A673 (cell line): ENCODE results near the gene TRPV4. TPM values are rescaled to one million over a fixed set of nuclear protein-coding genes. Genes with fewer than 3 reads are reported as not detected.

Source experiments
- BruUV-seq: library from RNA; stranded (reverse); fragments of 400-500 nt; replicated peaks from 2 replicates; lab custom pipeline; 2021; lab: Mats Ljungman, UMichigan
- CTCF ChIA-PET: fragments of 300-600 bp; sonication (Branson Sonifier 250); formaldehyde crosslinking; loops from one replicate; lab custom pipeline; 2022; ENCODE audit warnings: antibody characterized with exemption; lab: Charles Lee
- POLR2A ChIA-PET: fragments of 300-600 bp; sonication (Branson Sonifier 250); formaldehyde crosslinking; loops from one replicate; lab custom pipeline; 2022; ENCODE audit warnings: antibody characterized with exemption; ENCODE audit not compliant: low non-redundant PET; lab: Charles Lee
- DNase-seq: peaks from one replicate; pipeline ENCODE4 v3.0.0-alpha.2; 2015; ENCODE audit warnings: low spot score
- H3K27ac ChIP-seq: fragments of 200-600 bp; sonication (generic); 2 replicates; pipeline ENCODE4 v1.5.1; 2016; ENCODE audit warnings: mixed run types, low read depth, mild to moderate bottlenecking, mixed read lengths, antibody characterized with exemption, low read length; ENCODE audit not compliant: poor library complexity, severe bottlenecking
- H3K27me3 ChIP-seq: fragments of 200-600 bp; sonication (generic); replicated peaks from 2 replicates; pipeline ENCODE4 v1.6.1; 2017; ENCODE audit warnings: mixed run types, low read depth, mild to moderate bottlenecking, mixed read lengths, antibody characterized with exemption, low read length; ENCODE audit not compliant: insufficient read depth, poor library complexity
- H3K36me3 ChIP-seq: fragments of 200-600 bp; sonication (generic); 2 replicates; pipeline ENCODE4 v1.6.1; 2016; ENCODE audit warnings: mixed run types, mild to moderate bottlenecking, mixed read lengths, antibody characterized with exemption, low read length; ENCODE audit not compliant: insufficient read depth, poor library complexity, severe bottlenecking
- H3K4me1 ChIP-seq: fragments of 200-600 bp; sonication (generic); 2 replicates; pipeline ENCODE4 v1.6.1; 2017; ENCODE audit warnings: mixed run types, mild to moderate bottlenecking, mixed read lengths, antibody characterized with exemption, low read length; ENCODE audit not compliant: insufficient read depth, poor library complexity, severe bottlenecking
- H3K4me3 ChIP-seq: fragments of 200-600 bp; sonication (generic); 2 replicates; pipeline ENCODE4 v1.5.1; 2016; ENCODE audit warnings: low read depth, mixed run types, mild to moderate bottlenecking, mixed read lengths, low read length; ENCODE audit not compliant: poor library complexity, severe bottlenecking
- H3K9me3 ChIP-seq: fragments of 200-600 bp; sonication (generic); 2 replicates; pipeline ENCODE4 v1.6.1; 2016; ENCODE audit warnings: mixed run types, low read depth, mild to moderate bottlenecking, mixed read lengths, antibody characterized with exemption, low read length; ENCODE audit not compliant: poor library complexity, severe bottlenecking
- CTCF ChIP-seq: fragments of 300-800, 200-600 bp; sonication (generic); conservative IDR thresholded peaks from 2 replicates; pipeline ENCODE4 v1.5.1; 2017; ENCODE audit warnings: low read depth, mild to moderate bottlenecking, antibody characterized with exemption, low read length, moderate library complexity, mixed read lengths
- EZH2 ChIP-seq: fragments of 200-600 bp; sonication (generic); IDR thresholded peaks from 2 replicates; pipeline ENCODE4 v1.6.1; 2017; ENCODE audit warnings: borderline replicate concordance, low read depth, mild to moderate bottlenecking, mixed read lengths, antibody characterized with exemption, low read length; ENCODE audit not compliant: poor library complexity, severe bottlenecking
- intact Hi-C: fragments of 100-400 bp; cut with micrococcal nuclease; formaldehyde crosslinking; loops from one replicate; pipeline ENCODE4 v1.10.0; 2022; ENCODE audit not compliant: unreplicated experiment
- total RNA-seq: library from RNA; stranded (reverse); gene quantifications from 2 replicates; pipeline ENCODE4 v1.2.3, GENCODE V29; 2021

TRPV4 gene
- total RNA-seq, 1 experiment from 2014 or later, result 0.11 TPM

DNA sequence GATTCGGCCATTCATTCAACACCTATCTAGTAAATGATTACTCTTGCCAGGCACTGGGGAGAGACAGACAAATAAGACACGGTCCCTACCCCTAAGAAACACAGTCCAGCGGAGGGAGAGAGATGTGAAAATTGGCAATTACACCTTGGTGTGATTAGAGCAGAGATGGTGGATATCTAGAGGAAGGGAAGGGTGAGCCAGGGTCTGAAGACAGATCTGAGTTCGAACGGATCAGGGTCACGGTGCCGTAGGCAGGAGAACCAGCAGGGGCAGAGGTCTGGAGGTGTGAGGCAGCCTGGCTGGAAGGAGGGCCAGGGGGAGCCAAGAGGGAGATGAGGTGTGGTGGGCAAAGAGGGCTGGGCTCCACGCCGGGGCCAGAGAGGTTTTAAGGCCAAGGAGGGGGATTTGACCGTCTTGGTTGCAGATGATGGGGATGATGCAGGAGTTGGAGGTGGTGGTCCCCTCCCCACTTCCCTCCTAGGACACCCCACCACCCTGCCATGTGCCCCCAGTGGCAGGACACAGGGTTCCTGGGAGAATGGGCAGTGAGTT lies 92.4 kb downstream of the TRPV4 start:
- no peak overlapping the region for H3K27ac ChIP-seq
- H3K27me3 ChIP-seq, result no peaks in the 10 kb centered on the region
- ChIA-PET CTCF (no interaction called here), POLR2A (interaction anchor here (0.7 kb wide), 1 partner anchor 143 kb away, joined by 8 read pairs; no protein-coding TSS in a partner anchor)
- DNase-seq, result no peak
- peaks cover 40% of the 10 kb centered on the region for H3K4me1 ChIP-seq
- intact Hi-C loops, result no loop called here
- no peaks in the 10 kb centered on the region for H3K36me3 ChIP-seq
- BruUV-seq, result no TSS peak
- H3K9me3 ChIP-seq, result no peaks in the 10 kb centered on the region
- TF ChIP-seq CTCF, result no peak
- no peak for TF ChIP-seq EZH2
- no peak overlapping the region for H3K4me3 ChIP-seq

- CTCF ChIA-PET, result interaction anchor here (0.6 kb wide), 1 partner anchor 8 kb away, joined by 5 read pairs; no protein-coding TSS in a partner anchor
- H3K4me3 ChIP-seq, result no peak overlapping the region
- H3K4me1 ChIP-seq, result peaks cover 35% of the 10 kb centered on the region
- intact Hi-C loops, result no loop called here
- H3K36me3 ChIP-seq, result no peaks in the 10 kb centered on the region
- H3K9me3 ChIP-seq, result no peaks in the 10 kb centered on the region
- H3K27me3 ChIP-seq, result no peaks in the 10 kb centered on the region
- H3K27ac ChIP-seq, result no peak overlapping the region
- BruUV-seq, result no TSS peak
- no peak for TF ChIP-seq EZH2
- TF ChIP-seq CTCF, result peak; percentile 55
- peak; percentile 38 for DNase-seq
- POLR2A ChIA-PET, result interaction anchor here (0.7 kb wide), 1 partner anchor 143 kb away, joined by 8 read pairs; no protein-coding TSS in a partner anchor
Measured at GRCh38 chr12:109739747-109740693, 93.2 kb downstream of the TRPV4 start.

DNA sequence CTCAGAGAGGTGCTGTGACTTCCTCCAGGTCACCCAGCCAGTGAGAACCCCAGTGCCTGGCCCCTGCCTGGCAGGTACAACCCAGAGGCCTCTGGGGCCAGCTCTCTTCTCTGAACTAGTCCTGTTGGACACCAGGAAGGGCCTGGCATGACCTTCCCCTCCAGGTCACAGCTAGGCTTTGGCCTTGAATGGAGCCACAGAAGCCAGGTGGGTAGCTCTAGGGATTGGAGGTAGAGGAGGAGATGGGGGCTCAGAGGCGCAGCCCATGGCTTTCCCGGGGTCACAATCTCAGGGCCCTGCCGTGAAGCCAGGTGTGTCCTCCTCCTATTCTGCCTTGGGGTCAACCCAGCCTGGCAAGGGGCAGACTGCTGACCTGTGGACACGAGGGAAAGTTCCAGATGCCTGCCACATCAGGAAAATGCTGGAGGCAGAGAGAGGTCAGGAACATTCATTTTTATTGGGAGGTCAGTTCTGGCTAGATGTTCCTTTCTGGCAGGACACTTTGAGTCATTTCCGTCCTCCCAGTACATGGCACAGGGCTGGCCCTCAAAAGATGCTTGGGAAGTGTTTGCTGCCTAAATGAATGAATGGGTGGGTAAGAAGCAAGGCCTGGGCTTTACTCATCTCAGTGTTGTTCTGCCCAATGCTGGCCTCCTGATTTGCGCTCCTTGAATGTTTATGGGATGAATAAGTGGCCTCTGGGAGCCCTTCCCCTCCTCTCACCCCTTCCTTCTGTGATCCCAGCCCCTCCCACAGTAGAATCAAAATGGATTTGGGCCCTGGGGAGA lies 94.1 kb downstream of the TRPV4 start:
- no peaks in the 10 kb centered on the region for H3K36me3 ChIP-seq
- BruUV-seq, result no TSS peak
- DNase-seq, result no peak
- CTCF ChIA-PET, result no interaction called here
- no peaks in the 10 kb centered on the region for H3K9me3 ChIP-seq
- TF ChIP-seq CTCF, result no peak
- TF ChIP-seq EZH2, result no peak
- H3K27ac ChIP-seq, result no peak overlapping the region
- no peaks in the 10 kb centered on the region for H3K27me3 ChIP-seq
- no peak overlapping the region for H3K4me3 ChIP-seq
- intact Hi-C loops, result no loop called here
- H3K4me1 ChIP-seq, result peaks cover 30% of the 10 kb centered on the region
- POLR2A ChIA-PET, result no interaction called here
